Stimulated activated CD8-positive, alpha-beta memory T cell treated with anti-CD3 and anti-CD28 coated beads, Interleukin-7, amount 100 ng/mL, for 48 hours (primary cell): ENCODE measurements around the gene RTP5.
"Not testable (repeated sequence)": the region's sequence is repeated elsewhere in the genome, so short reads cannot be mapped to it uniquely, and the experiment has no call there.

Experiments used
- DNase-seq, 2 donors: peaks; one replicate each; pipeline ENCODE4 v3.0.0-alpha.2; 2020; ENCODE audit warnings: low read depth in 1 of 2; ENCODE audit errors: extremely low read depth in 1 of 2

RTP5 gene

DNA sequence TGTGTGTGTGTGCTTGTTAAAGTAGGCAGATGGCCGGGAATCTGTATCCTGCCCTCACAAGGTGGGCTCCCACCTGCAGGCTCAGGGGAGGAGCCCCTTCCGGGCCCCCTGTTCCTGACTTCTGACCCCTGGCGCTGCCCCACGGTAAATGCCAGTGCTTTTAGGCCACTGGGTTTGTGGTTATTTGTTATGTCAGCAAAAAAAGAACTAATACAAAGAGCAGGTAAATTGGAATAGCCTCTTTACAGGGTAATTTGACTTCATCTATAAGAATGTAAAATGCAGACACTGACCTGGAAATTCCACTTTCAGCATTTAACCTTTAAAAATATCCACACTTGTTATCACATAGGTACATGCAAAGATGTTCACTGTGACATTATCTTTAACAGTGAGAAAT, 44.2 kb downstream of the RTP5 start:
- DNase-seq: no peak

DNA sequence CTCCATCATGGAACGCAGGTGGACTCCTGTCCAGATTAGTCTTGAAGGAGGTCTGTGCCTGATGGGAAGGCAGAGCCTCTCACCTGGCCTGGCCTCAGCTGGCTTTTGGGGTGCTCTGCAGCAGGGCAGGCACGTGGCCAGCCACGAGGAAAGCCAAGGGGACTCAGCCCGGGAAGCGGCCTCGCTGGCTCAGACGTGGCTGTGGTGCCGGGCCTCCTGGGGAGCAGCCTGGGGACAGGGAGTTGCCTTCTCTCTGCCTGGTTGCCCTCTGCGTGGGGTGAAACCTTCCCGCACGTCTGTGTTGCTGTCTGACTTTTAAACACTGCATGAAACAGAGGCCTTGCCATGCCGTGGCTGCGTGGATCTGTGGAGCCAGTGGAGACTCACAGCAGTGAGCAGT, 45.0 kb downstream of the RTP5 start:
- DNase-seq: no peak

DNA sequence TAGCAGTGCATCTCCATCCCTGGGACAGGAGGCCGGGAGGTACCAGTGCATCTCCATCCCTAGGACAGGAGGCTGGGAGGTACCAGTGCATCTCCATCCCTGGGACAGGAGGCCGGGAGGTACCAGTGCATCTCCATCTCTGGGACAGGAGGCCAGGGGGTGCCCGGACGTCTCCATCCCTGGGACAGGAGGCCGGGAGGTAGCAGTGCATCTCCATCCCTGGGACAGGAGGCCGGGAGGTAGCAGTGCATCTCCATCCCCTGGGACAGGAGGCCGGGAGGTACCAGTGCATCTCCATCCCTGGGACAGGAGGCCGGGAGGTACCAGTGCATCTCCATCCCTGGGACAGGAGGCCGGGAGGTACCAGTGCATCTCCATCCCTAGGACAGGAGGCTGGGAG, 52.1 kb downstream of the RTP5 start:
- not testable (repeated sequence) for DNase-seq

DNA sequence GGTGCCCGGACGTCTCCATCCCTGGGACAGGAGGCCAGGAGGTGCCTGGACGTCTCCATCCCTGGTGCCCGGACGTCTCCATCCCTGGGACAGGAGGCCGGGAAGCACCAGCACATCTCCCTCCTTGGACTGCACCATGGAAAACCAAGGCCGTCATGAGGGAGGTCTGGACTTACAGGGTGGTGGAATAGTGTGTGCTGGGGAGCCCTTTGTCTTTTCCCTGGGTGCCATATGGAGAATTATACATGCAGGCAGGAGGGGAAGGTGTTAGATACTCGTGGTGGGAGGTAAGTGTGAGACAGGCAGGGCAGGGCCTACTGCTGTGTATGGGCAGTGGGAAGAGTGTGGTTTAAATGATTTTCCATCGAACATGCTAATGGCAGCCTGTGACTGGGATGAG, 52.9 kb downstream of the RTP5 start:
- no peak for DNase-seq

DNA sequence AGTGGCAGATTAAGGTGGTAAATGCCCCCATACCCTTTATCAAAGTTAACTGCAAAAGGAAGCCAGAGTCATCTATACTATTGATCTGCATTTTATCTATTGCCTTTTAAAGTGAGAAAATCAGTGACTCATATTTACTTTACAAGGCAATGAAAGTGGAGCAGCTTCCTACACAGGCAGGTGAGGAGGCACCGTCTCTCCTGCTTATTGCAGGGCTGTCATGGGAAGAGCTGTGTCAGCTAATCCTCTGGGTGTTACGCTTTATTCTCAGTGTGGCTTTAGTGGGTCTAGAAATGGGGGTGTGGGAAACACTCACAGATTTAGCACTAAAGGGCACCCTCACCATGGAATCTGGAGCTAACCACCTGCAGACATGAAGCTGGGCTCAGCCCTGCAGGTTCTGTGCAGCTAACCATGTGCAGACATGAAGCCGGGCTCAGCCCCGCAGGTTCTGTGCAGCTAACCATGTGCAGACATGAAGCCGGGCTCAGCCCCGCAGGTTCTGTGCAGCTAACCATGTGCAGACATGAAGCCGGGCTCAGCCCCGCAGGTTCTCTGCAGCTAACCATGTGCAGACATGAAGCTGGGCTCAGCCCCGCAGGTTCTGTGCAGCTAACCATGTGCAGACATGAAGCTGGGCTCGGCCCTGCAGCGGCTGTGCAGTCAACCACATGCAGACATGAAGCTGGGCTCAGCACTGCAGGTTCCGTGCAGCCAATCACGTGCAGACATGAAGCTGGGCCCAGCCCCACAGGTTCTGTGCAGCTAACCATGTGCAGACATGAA, 53.5 kb downstream of the RTP5 start:
- not testable (repeated sequence) for DNase-seq
